ENCODE results near the gene DNAI1.

GRCh38 chr9:34457266-34458012 lies 1.2 kb upstream of the DNAI1 start:
- TF ChIP-seq CTCF (IDR thresholded peaks at IDR 0.05) (no peak), EP300 (IDR thresholded peaks at IDR 0.05) (peak in 1 of 2 donors; percentile 66), POLR2A (IDR thresholded peaks at IDR 0.05) (peak in 1 of 2 donors; percentile 38)

Measured in tibial nerve (tissue), 4 donors.